HepG2 (cell line): ENCODE measurements around the gene SMPD3. TPM values are rescaled to one million over a fixed set of nuclear protein-coding genes. Genes with fewer than 3 reads are reported as not detected.

ENCODE experiments used
- AKNA ChIP-seq: sonication (generic); formaldehyde crosslinking; IDR thresholded peaks from 2 replicates; pipeline ENCODE4 v1.4.0; 2020; ENCODE audit warnings: missing genetic modification reagents, borderline replicate concordance
- NR1H2 ChIP-seq: sonication (generic); formaldehyde crosslinking; IDR thresholded peaks from 2 replicates; pipeline ENCODE4 v1.8.1; 2022; ENCODE audit warnings: low read depth, missing genetic modification reagents, borderline replicate concordance
- PAXIP1 ChIP-seq: sonication (generic); formaldehyde crosslinking; conservative IDR thresholded peaks from 2 replicates; pipeline ENCODE4 v1.4.0; 2020; ENCODE audit warnings: mild to moderate bottlenecking, missing genetic modification reagents, moderate library complexity
- RARG ChIP-seq: sonication (generic); formaldehyde crosslinking; IDR thresholded peaks from 2 replicates; pipeline ENCODE4 v1.4.0; 2020; ENCODE audit warnings: low read depth, mild to moderate bottlenecking, missing genetic modification reagents
- ZNF253 ChIP-seq: sonication (generic); formaldehyde crosslinking; IDR thresholded peaks from 2 replicates; pipeline ENCODE4 v1.8.0; 2022; ENCODE audit warnings: mild to moderate bottlenecking, missing genetic modification reagents, borderline replicate concordance
- ZNF280D ChIP-seq: sonication (generic); formaldehyde crosslinking; IDR thresholded peaks from 2 replicates; pipeline ENCODE4 v1.5.1; 2020; ENCODE audit warnings: mild to moderate bottlenecking, missing genetic modification reagents
- ZNF33B ChIP-seq: sonication (generic); formaldehyde crosslinking; IDR thresholded peaks from 2 replicates; pipeline ENCODE4 v1.5.1; 2020; ENCODE audit warnings: mild to moderate bottlenecking, missing genetic modification reagents
- ZNF468 ChIP-seq: sonication (generic); formaldehyde crosslinking; IDR thresholded peaks from 2 replicates; pipeline ENCODE4 v1.8.0; 2022; ENCODE audit warnings: mild to moderate bottlenecking, moderate library complexity, missing genetic modification reagents
- ZNF740 ChIP-seq: sonication (generic); formaldehyde crosslinking; IDR thresholded peaks from 2 replicates; pipeline ENCODE4 v1.4.0; 2020; ENCODE audit warnings: missing genetic modification reagents
- ZNF773 ChIP-seq: sonication (generic); formaldehyde crosslinking; IDR thresholded peaks from 2 replicates; pipeline ENCODE4 v1.4.0; 2020; ENCODE audit warnings: missing genetic modification reagents, borderline replicate concordance
- ZNF775 ChIP-seq: sonication (generic); formaldehyde crosslinking; IDR thresholded peaks from 2 replicates; pipeline ENCODE4 v1.4.0; 2020; ENCODE audit warnings: missing genetic modification reagents, mild to moderate bottlenecking, moderate library complexity, borderline replicate concordance
- polyA plus RNA-seq, 8 experiments: library from polyadenylated mRNA; depleted of rRNA in 3 of 8; stranded (reverse) in 7 of 8; unstranded in 1 of 8; fragments of >200 nt; fragmentation: Illumina TruSeq in 4 of 8; extraction: Trizol in 4 of 8; gene quantifications; 2 replicates each; pipeline versions ENCODE4 v1.2.1 to v1.2.3, GENCODE V29; 2011 to 2016; ENCODE audit warnings: low read depth in 4 of 8, missing spikeins in 1 of 8, mixed read lengths in 1 of 8; ENCODE audit not compliant: insufficient read depth in 1 of 8
- total RNA-seq, 5 experiments: library from RNA; depleted of rRNA; stranded (reverse); fragments of >200 nt; fragmentation: Illumina TruSeq; extraction: Trizol; gene quantifications; 2 replicates each; pipeline ENCODE4 v1.2.3, GENCODE V29; 2016; ENCODE audit warnings: low read depth in 1 of 5
- TF ChIP-seq, protein P1 (sequence below): sonication (generic); formaldehyde crosslinking; IDR thresholded peaks from 2 replicates; pipeline ENCODE4 v1.4.0; 2020; ENCODE audit warnings: missing genetic modification reagents, borderline replicate concordance

SMPD3 gene
- total and polyA plus RNA-seq, 2 of the 13 experiments (the other 11 are each of a cell fraction or from before 2014, with no cell fraction given) = 0.07 to 0.32 TPM

- TF ChIP-seq ZNF773 (no peak), ZNF775 (CRISPR knock-in tag) (no peak), ZNF280D (0 out of 2 replicates have a peak, but pooled peaks have one; percentile 41), NR1H2 (no peak), ZNF740 (no peak), ZNF468 (CRISPR knock-in tag) (no peak), ZNF33B (no peak; the same call in 1 of the 2 replicates), RARG (CRISPR knock-in tag) (no peak), ZNF253 (CRISPR knock-in tag) (no peak), PAXIP1 (peak; percentile 51; the same call in 1 of the 2 replicates), AKNA (CRISPR knock-in tag) (no peak)
- TF ChIP-seq, protein P1, sequence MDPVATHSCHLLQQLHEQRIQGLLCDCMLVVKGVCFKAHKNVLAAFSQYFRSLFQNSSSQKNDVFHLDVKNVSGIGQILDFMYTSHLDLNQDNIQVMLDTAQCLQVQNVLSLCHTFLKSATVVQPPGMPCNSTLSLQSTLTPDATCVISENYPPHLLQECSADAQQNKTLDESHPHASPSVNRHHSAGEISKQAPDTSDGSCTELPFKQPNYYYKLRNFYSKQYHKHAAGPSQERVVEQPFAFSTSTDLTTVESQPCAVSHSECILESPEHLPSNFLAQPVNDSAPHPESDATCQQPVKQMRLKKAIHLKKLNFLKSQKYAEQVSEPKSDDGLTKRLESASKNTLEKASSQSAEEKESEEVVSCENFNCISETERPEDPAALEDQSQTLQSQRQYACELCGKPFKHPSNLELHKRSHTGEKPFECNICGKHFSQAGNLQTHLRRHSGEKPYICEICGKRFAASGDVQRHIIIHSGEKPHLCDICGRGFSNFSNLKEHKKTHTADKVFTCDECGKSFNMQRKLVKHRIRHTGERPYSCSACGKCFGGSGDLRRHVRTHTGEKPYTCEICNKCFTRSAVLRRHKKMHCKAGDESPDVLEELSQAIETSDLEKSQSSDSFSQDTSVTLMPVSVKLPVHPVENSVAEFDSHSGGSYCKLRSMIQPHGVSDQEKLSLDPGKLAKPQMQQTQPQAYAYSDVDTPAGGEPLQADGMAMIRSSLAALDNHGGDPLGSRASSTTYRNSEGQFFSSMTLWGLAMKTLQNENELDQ = no peak
Measured at GRCh38 chr16:68363658-68364521, 84.4 kb downstream of the SMPD3 start (continued).
